ENCODE data around the gene GAL3ST3. TPM values are rescaled to one million over a fixed set of nuclear protein-coding genes. Genes with fewer than 3 reads are reported as not detected.
A peak's percentile ranks its signal among the peaks of the same experiment; 100 is the strongest.
"Not testable (repeated sequence)": the region's sequence is repeated elsewhere in the genome, so short reads cannot be mapped to it uniquely, and the experiment has no call there.

GAL3ST3 gene
- total and polyA plus RNA-seq, 4 experiments from 2014 or later, result not detected

GRCh38 chr11:66039765-66040164 is 9.2 kb downstream of the GAL3ST3 start:
- peaks cover 2% of the 10 kb centered on the region for H3K4me1 ChIP-seq (ENCODE audit: insufficient read depth, low read length)
- CTCF ChIA-PET (ENCODE audit: partially characterized antibody), result interaction anchor here (3.0 kb wide), 1 partner anchor 12 kb away, joined by 11 read pairs; the partner anchor contains the start of gene SF3B2
- intact Hi-C loops (cut with micrococcal nuclease), result no loop called here
- no peak overlapping the region for H3K4me3 ChIP-seq (ENCODE audit: low read length in 2 of 2)
- H3K9me3 ChIP-seq (ENCODE audit: control insufficient read depth in 1 of 2, low read length in 2 of 2), result no peaks in the 10 kb centered on the region
- peaks cover 1 to 2% of the 10 kb centered on the region in 2 donors for H3K27me3 Mint-ChIP-seq
- no peak overlapping the region for H3K27ac ChIP-seq (ENCODE audit: low read depth, low read length)
- POLR2A ChIA-PET (ENCODE audit: partially characterized antibody), result no interaction called here
- DNase-seq, result no peak
- no peaks in the 10 kb centered on the region for H3K9me3 Mint-ChIP-seq
- H3K27me3 ChIP-seq (ENCODE audit: insufficient read depth, low read length), result no peaks in the 10 kb centered on the region
- H3K36me3 Mint-ChIP-seq, result no peaks in the 10 kb centered on the region
- H3K4me3 Mint-ChIP-seq, result no peak overlapping the region
- H3K27ac Mint-ChIP-seq, result no peak overlapping the region
- H3K4me1 Mint-ChIP-seq, result peaks cover under 1 to 5% (median 3%) of the 10 kb centered on the region in 4 donors
- no peaks in the 10 kb centered on the region for H3K36me3 ChIP-seq (ENCODE audit: insufficient read depth, low read length)

GRCh38 chr11:66037327-66037726 is 11.6 kb downstream of the GAL3ST3 start:
- H3K9me3 Mint-ChIP-seq, result no peaks in the 10 kb centered on the region
- no peak overlapping the region for H3K4me3 Mint-ChIP-seq
- DNase-seq, result no peak
- no peaks in the 10 kb centered on the region for H3K4me1 Mint-ChIP-seq
- H3K27ac Mint-ChIP-seq, result no peak overlapping the region
- H3K36me3 Mint-ChIP-seq, result no peaks in the 10 kb centered on the region
- no peak overlapping the region for H3K4me3 ChIP-seq (ENCODE audit: low read length in 2 of 2)
- no peak overlapping the region for H3K27ac ChIP-seq (ENCODE audit: low read depth, low read length)
- no peaks in the 10 kb centered on the region for H3K36me3 ChIP-seq (ENCODE audit: insufficient read depth, low read length)
- no peaks in the 10 kb centered on the region for H3K4me1 ChIP-seq (ENCODE audit: insufficient read depth, low read length)
- POLR2A ChIA-PET (ENCODE audit: partially characterized antibody), result no interaction called here
- H3K27me3 ChIP-seq (ENCODE audit: insufficient read depth, low read length), result no peaks in the 10 kb centered on the region
- CTCF ChIA-PET (ENCODE audit: partially characterized antibody), result interaction anchor here (1.3 to 1.4 kb wide), 2 partner anchors 8 to 15 kb away, joined by 3 to 6 read pairs; no protein-coding TSS in a partner anchor
- H3K9me3 ChIP-seq (ENCODE audit: control insufficient read depth in 1 of 2, low read length in 2 of 2), result no peaks in the 10 kb centered on the region
- intact Hi-C loops (cut with micrococcal nuclease), result no loop called here
- H3K27me3 Mint-ChIP-seq, result peaks cover 1 to 4% of the 10 kb centered on the region in 2 donors

GRCh38 chr11:66036334-66036710 is 12.6 kb downstream of the GAL3ST3 start:
- H3K27me3 Mint-ChIP-seq, result peaks cover 0 to 4% of the 10 kb centered on the region in 2 donors
- H3K27ac ChIP-seq (ENCODE audit: low read depth, low read length), result no peak overlapping the region
- POLR2A ChIA-PET (ENCODE audit: partially characterized antibody), result no interaction called here
- peak overlapping the region in 1 of 7 donors; percentile 53 for H3K27ac Mint-ChIP-seq
- no peaks in the 10 kb centered on the region for H3K9me3 Mint-ChIP-seq
- H3K36me3 ChIP-seq (ENCODE audit: insufficient read depth, low read length), result no peaks in the 10 kb centered on the region
- H3K4me3 ChIP-seq (ENCODE audit: low read length in 2 of 2), result no peak overlapping the region
- intact Hi-C loops (cut with micrococcal nuclease), result no loop called here
- H3K36me3 Mint-ChIP-seq, result no peaks in the 10 kb centered on the region
- no peaks in the 10 kb centered on the region for H3K9me3 ChIP-seq (ENCODE audit: control insufficient read depth in 1 of 2, low read length in 2 of 2)
- CTCF ChIA-PET (ENCODE audit: partially characterized antibody), result interaction anchor here (0.8 to 1.4 kb wide), 4 partner anchors 9 to 152 kb away, joined by 3 to 6 read pairs (median 3); partner anchors contain the start of gene SF3B2
- no peak for DNase-seq
- no peaks in the 10 kb centered on the region for H3K27me3 ChIP-seq (ENCODE audit: insufficient read depth, low read length)
- H3K4me1 Mint-ChIP-seq, result no peaks in the 10 kb centered on the region
- H3K4me3 Mint-ChIP-seq, result no peak overlapping the region
- no peaks in the 10 kb centered on the region for H3K4me1 ChIP-seq (ENCODE audit: insufficient read depth, low read length)

- ChIA-PET CTCF (ENCODE audit: partially characterized antibody) (interaction anchor here (0.8 to 1.4 kb wide), 5 partner anchors 9 to 151 kb away, joined by 3 to 6 read pairs (median 3); partner anchors contain the start of gene SF3B2), POLR2A (ENCODE audit: partially characterized antibody) (no interaction called here)
- no peaks in the 10 kb centered on the region for H3K36me3 ChIP-seq (ENCODE audit: insufficient read depth, low read length)
- no peaks in the 10 kb centered on the region for H3K36me3 Mint-ChIP-seq
- no peak overlapping the region for H3K27ac Mint-ChIP-seq
- H3K27ac ChIP-seq (ENCODE audit: low read depth, low read length), result no peak overlapping the region
- H3K27me3 Mint-ChIP-seq, result peaks cover 0 to 4% of the 10 kb centered on the region in 2 donors
- H3K9me3 Mint-ChIP-seq, result no peaks in the 10 kb centered on the region
- no peak overlapping the region for H3K4me3 Mint-ChIP-seq
- intact Hi-C loops (cut with micrococcal nuclease), result no loop called here
- no peaks in the 10 kb centered on the region for H3K27me3 ChIP-seq (ENCODE audit: insufficient read depth, low read length)
- no peak overlapping the region for H3K4me3 ChIP-seq (ENCODE audit: low read length in 2 of 2)
- no peak for DNase-seq
- no peaks in the 10 kb centered on the region for H3K4me1 ChIP-seq (ENCODE audit: insufficient read depth, low read length)
- no peaks in the 10 kb centered on the region for H3K4me1 Mint-ChIP-seq
- H3K9me3 ChIP-seq (ENCODE audit: control insufficient read depth in 1 of 2, low read length in 2 of 2), result no peaks in the 10 kb centered on the region
Observed at GRCh38 chr11:66035653-66036333, 13.2 kb downstream of the GAL3ST3 start.

- CTCF ChIA-PET (ENCODE audit: partially characterized antibody), result no interaction called here
- DNase-seq, result no peak
- Histone ChIP-seq H3K4me1 (ENCODE audit: insufficient read depth, low read length) (no peaks in the 10 kb centered on the region), H3K9me3 (ENCODE audit: control insufficient read depth in 1 of 2, low read length in 2 of 2) (no peaks in the 10 kb centered on the region), H3K27me3 (ENCODE audit: insufficient read depth, low read length) (no peaks in the 10 kb centered on the region), H3K27ac (ENCODE audit: low read depth, low read length) (no peak overlapping the region), H3K36me3 (ENCODE audit: insufficient read depth, low read length) (no peaks in the 10 kb centered on the region), H3K4me3 (ENCODE audit: low read length in 2 of 2) (no peak overlapping the region)
- Mint-ChIP-seq H3K4me1 (no peaks in the 10 kb centered on the region), H3K4me3 (no peak overlapping the region), H3K27me3 (peaks cover 0 to 4% of the 10 kb centered on the region in 2 donors), H3K9me3 (no peaks in the 10 kb centered on the region), H3K36me3 (no peaks in the 10 kb centered on the region), H3K27ac (no peak overlapping the region)
- intact Hi-C loops (cut with micrococcal nuclease), result no loop called here
- POLR2A ChIA-PET (ENCODE audit: partially characterized antibody), result no interaction called here
Observed at GRCh38 chr11:66032957-66033735, 15.8 kb downstream of the GAL3ST3 start.

GRCh38 chr11:66026017-66026529 is 22.9 kb downstream of the GAL3ST3 start, which contains the start of gene CATSPER1:
CATSPER1 (minus strand) TSS chr11:66026479; CDS start chr11:66026379, 100 bp downstream.
- CTCF ChIA-PET (ENCODE audit: partially characterized antibody), result interaction anchor here (0.8 kb wide), 1 partner anchor 19 kb away, joined by 3 read pairs; no protein-coding TSS in a partner anchor
- no peak within 1 kb of the TSS for H3K4me3 Mint-ChIP-seq

GRCh38 chr11:66023186-66023440 is 25.8 kb downstream of the GAL3ST3 start:
- intact Hi-C loops (cut with micrococcal nuclease); H3K4me3 ChIP-seq (ENCODE audit: low read length in 2 of 2); H3K27me3 Mint-ChIP-seq; H3K27ac Mint-ChIP-seq; H3K36me3 Mint-ChIP-seq; H3K27ac ChIP-seq (ENCODE audit: low read depth, low read length); H3K4me1 Mint-ChIP-seq; H3K9me3 Mint-ChIP-seq; DNase-seq; H3K36me3 ChIP-seq (ENCODE audit: insufficient read depth, low read length); H3K4me1 ChIP-seq (ENCODE audit: insufficient read depth, low read length); H3K4me3 Mint-ChIP-seq; H3K9me3 ChIP-seq (ENCODE audit: control insufficient read depth in 1 of 2, low read length in 2 of 2); H3K27me3 ChIP-seq (ENCODE audit: insufficient read depth, low read length): not testable (repeated sequence)
- ChIA-PET POLR2A (ENCODE audit: partially characterized antibody) (interaction anchor here (1.2 to 1.8 kb wide), 2 partner anchors 21 to 137 kb away, joined by 3 to 7 read pairs; partner anchors contain the start of genes BANF1 and EIF1AD), CTCF (ENCODE audit: partially characterized antibody) (interaction anchor here (0.8 to 2.3 kb wide), 23 partner anchors 11 to 318 kb away, joined by 3 to 19 read pairs (median 5); partner anchors contain the start of genes CCDC85B, CST6, FIBP and KAT5)

More at GRCh38 chr11:66026017-66026529, 22.9 kb downstream of the GAL3ST3 start, which contains the start of gene CATSPER1:
- peaks cover 4 to 6% of the 10 kb centered on the region in 2 donors for H3K27me3 Mint-ChIP-seq
- H3K4me1 Mint-ChIP-seq, result peaks cover 0 to 8% (median 5%) of the 10 kb centered on the region in 4 donors
- POLR2A ChIA-PET (ENCODE audit: partially characterized antibody), result interaction anchor here (1.5 kb wide), 1 partner anchor 27 kb away, joined by 4 read pairs; no protein-coding TSS in a partner anchor
- H3K27ac Mint-ChIP-seq, result peak within 1 kb of the TSS in 1 of 7 donors; percentile 17
- no peak within 1 kb of the TSS for H3K4me3 ChIP-seq (ENCODE audit: low read length in 2 of 2)
- no peaks in the 10 kb centered on the region for H3K9me3 Mint-ChIP-seq
- H3K4me1 ChIP-seq (ENCODE audit: insufficient read depth, low read length), result peaks cover 6% of the 10 kb centered on the region
- no peaks in the 10 kb centered on the region for H3K36me3 Mint-ChIP-seq
- DNase-seq, result peak in 1 of 5 donors; percentile 5
- no peak within 1 kb of the TSS for H3K27ac ChIP-seq (ENCODE audit: low read depth, low read length)
- intact Hi-C loops (cut with micrococcal nuclease), result no loop called here
- H3K9me3 ChIP-seq (ENCODE audit: control insufficient read depth in 1 of 2, low read length in 2 of 2), result no peaks in the 10 kb centered on the region
- H3K36me3 ChIP-seq (ENCODE audit: insufficient read depth, low read length), result no peaks in the 10 kb centered on the region
- H3K27me3 ChIP-seq (ENCODE audit: insufficient read depth, low read length), result no peaks in the 10 kb centered on the region
